ENCODE data around the gene GLB1L3.
A peak's percentile ranks its signal among the peaks of the same experiment; 100 is the strongest.

The GLB1L3 gene

GRCh38 chr11:134313821-134314607, 37.8 kb downstream of the GLB1L3 start:
- TF ChIP-seq, protein P1, sequence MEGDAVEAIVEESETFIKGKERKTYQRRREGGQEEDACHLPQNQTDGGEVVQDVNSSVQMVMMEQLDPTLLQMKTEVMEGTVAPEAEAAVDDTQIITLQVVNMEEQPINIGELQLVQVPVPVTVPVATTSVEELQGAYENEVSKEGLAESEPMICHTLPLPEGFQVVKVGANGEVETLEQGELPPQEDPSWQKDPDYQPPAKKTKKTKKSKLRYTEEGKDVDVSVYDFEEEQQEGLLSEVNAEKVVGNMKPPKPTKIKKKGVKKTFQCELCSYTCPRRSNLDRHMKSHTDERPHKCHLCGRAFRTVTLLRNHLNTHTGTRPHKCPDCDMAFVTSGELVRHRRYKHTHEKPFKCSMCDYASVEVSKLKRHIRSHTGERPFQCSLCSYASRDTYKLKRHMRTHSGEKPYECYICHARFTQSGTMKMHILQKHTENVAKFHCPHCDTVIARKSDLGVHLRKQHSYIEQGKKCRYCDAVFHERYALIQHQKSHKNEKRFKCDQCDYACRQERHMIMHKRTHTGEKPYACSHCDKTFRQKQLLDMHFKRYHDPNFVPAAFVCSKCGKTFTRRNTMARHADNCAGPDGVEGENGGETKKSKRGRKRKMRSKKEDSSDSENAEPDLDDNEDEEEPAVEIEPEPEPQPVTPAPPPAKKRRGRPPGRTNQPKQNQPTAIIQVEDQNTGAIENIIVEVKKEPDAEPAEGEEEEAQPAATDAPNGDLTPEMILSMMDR (IDR thresholded peaks at IDR 0.05) = no peak; the same call in 1 of the 2 replicates

- TF ChIP-seq, protein P1 (IDR thresholded peaks at IDR 0.05) = no peak
Observed at GRCh38 chr11:134317103-134317502, 40.9 kb downstream of the GLB1L3 start.

DNA sequence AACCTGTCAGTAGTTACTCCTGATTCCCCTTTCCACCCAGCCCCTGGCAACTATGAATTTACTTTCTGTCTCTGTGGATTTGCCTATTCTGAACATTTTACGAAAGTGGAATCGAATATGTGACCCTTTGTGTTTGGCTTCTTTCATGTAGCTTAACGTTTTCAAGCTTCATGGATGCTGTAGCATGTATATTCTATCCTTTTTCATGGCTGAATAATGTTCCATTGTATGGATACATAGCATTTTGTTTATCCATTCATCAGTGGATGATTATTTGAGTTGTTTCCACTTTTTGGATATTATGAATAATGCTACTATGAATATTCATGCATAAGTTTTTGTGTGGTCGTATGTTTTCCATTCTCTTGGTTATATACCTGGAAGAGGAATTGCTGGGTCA, 46.4 kb downstream of the GLB1L3 start:
- TF ChIP-seq, protein P1 (IDR thresholded peaks at IDR 0.05) = no peak

DNA sequence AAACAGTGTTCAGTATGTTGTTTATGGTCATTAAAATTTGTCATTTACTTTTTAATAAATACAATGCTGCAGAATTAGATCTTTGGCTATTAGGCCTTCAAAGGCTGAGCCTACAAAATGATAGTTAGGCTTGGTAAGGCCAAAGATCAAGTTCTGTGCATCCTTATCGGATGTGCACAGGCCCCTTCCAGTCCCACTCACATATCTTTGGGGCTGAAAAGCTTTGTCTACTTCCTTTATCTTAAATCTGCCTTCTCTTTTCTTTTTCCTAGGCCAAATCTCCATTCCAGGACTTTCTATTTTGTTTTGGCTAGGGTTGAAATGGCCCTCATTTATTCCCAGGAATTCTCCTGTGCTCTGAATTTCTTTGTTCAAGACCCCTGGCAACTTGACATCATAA, 52.3 kb downstream of the GLB1L3 start:
- TF ChIP-seq, protein P1 (IDR thresholded peaks at IDR 0.05) = no peak

- TF ChIP-seq, protein P1 (IDR thresholded peaks at IDR 0.05) = no peak
Observed at GRCh38 chr11:134330611-134331353, 54.6 kb downstream of the GLB1L3 start.

- TF ChIP-seq, protein P1 (IDR thresholded peaks at IDR 0.05) = no peak
Observed at GRCh38 chr11:134331354-134332188, 55.4 kb downstream of the GLB1L3 start, which contains the start of gene GLB1L2. TSS of gene GLB1L2 (plus strand) at chr11:134331988. CDS start at chr11:134332062, 74 bp downstream.

GRCh38 chr11:134332189-134332631, 56.0 kb downstream of the GLB1L3 start:
- TF ChIP-seq, protein P1 (IDR thresholded peaks at IDR 0.05) = peak; percentile 42

All from LNCAP (cell line).